HG02759 (cell line): ENCODE results near the gene SNTA1.
A peak's percentile ranks its signal among the peaks of the same experiment; 100 is the strongest.
"Not testable (repeated sequence)": the region's sequence is repeated elsewhere in the genome, so short reads cannot be mapped to it uniquely, and the experiment has no call there.

ENCODE experiments used
- ATAC-seq: cut with Tn5 transposase; IDR thresholded peaks from one replicate; pipeline ENCODE4 v1.9.1; 2021; ENCODE audit warnings: mild to moderate bottlenecking, moderate library complexity; ENCODE audit not compliant: unreplicated experiment

SNTA1 gene

DNA sequence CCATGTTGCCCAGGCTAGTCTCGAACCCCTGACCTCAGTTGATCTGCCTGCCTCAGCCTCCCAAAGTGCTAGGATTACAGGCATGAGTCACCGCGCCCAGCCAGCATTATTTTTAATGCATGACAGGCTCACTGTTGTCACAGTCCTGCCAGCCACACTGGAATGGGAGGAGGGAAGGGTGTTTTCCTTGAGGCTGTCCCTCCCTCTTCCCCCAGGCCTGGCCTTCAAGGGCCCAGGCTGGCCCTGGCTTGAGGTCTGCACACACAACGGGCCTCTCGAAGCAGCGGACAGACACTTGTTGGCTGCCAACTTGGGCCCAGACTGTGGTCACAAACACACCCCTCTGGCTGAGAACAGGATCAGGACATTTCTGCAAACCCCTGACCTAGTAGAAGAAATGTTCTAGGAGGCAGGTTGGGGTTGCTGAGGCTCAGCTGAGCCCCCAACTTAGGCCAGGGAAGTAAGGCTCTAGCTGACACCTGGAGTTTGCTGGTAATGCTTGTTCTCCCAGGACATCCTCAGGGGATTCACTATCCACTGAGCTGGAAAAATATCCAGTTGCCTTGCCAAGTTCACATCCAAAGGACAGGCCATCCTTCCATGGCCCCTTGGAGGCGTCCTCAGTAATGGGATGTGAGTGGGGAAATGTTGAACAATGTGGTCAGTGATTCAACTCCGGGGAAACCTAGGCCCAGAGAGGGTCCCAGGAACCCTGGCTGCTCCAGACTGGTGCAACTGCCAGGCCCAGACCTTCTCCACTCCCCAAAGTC lies 9.9 kb downstream of the SNTA1 start:
- no peak for ATAC-seq

GRCh38 chr20:33431797-33432381 lies 11.7 kb downstream of the SNTA1 start:
- no peak for ATAC-seq

DNA sequence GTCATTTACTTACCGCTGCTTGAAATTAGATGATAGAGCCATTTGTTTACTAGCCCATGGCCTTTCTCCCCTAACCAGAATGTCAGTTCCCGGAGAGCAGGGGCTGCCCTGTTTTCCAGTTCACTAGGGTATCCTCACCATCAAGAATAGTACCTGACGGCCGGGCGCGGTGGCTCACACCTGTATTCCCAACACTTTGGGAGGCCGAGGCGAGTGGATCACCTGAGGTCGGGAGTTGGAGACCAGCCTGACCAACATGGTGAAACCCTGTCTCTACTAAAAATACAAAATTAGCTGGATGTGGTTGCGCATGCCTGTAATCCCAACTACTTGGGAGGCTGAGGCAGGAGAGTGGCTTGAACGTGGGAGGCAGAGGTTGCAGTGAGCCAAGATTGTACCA lies 19.7 kb downstream of the SNTA1 start:
- not testable (repeated sequence) for ATAC-seq

GRCh38 chr20:33423141-33423834 lies 20.3 kb downstream of the SNTA1 start:
- ATAC-seq = no peak

- ATAC-seq = no peak
Measured at GRCh38 chr20:33419140-33419974, 24.2 kb downstream of the SNTA1 start.

DNA sequence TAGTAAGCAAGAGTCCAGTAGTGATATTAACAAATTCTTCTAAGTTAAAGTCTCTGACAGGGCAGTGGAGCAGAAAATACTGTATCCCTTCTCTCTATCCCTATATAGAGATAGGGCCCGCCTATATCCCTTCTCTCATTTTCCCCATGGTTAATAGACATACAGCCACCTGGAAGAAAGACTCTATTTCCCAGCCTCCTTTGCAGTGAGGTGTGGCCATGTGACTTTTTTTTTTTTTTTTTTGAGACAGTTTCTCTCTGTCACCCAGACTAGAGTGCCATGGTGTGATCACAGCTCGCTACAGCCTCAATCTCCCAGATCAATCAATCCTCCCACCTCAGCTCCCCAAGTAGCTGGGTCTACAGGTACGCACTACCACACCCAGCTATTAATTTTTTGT lies 25.5 kb downstream of the SNTA1 start:
- no peak for ATAC-seq

DNA sequence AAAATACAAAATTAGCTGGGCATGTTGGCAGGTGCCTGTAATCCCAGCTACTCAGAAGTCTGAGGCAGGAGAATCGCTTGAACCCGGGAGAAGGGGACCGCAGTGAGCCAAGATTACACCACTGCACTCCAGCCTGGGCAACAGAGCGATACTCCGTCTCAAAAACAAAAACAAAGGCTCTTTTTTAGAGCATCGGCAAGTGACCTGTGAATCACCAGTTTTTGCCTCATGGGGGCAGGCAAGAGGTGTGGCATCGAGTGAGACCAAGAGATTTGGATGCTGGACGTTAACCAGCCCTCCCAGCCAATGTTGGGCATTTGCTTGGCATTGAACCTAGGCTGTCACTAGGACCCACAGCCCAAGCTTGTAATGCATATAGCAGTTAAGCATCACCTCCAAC lies 27.6 kb downstream of the SNTA1 start:
- no peak for ATAC-seq

GRCh38 chr20:33412484-33412838 lies 31.1 kb downstream of the SNTA1 start:
- ATAC-seq = no peak

DNA sequence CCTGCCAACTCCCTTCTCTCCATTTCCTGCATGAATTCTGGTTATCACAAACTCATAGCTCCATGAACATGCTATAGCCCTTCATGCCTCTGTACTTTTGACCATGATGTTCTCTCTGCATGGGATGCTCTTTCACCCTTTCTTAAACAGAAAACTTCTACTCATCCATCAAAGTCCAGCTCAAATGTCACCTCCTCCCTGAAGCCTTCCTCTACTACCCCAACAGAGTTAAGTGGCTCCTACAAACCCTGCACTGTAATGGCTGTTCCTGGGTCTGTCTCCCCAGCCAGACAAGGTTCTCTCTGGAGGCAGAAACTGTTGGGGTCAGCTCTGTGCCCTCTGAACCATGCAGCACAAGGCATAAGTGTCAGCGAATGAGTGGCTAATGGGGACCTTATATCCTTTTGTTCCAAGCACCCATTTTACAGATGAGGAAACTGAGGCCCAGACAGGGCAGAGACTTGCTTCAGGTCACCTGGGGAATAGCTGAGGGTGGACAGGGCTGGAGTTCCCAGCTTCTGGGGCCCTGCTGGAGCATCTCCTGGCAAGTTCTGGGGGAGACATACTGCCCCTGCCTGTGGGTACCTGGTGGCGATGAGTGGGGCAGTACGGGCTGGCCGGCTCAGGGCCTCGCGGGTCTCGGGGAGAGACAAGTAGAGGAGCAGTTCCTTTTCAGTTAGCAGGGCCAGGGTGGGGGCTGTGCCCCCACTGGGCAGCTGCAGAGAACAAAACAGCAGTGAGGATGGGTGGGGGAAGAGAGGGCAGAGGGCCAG lies 31.7 kb downstream of the SNTA1 start:
- ATAC-seq = no peak

DNA sequence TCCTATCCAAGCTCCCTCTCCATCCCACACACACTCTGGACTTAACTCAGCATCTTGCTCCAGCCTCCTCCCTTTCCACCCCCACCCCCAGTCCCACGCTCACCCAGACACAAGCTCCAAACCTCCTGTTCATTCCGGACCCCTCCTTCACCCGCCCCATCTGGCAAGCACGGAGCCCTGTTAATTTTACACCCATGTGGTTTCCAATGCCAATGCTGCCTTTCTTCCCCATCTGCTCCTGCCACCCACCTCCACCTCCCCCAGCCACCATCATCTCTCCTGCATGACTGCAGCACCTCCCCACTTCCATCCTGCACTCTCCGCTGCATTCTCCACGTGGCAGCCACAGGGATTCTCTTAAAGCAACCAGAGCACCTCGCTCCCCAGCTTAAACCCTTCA lies 32.3 kb downstream of the SNTA1 start:
- no peak for ATAC-seq

GRCh38 chr20:33410081-33410742 lies 33.4 kb downstream of the SNTA1 start:
- no peak for ATAC-seq

DNA sequence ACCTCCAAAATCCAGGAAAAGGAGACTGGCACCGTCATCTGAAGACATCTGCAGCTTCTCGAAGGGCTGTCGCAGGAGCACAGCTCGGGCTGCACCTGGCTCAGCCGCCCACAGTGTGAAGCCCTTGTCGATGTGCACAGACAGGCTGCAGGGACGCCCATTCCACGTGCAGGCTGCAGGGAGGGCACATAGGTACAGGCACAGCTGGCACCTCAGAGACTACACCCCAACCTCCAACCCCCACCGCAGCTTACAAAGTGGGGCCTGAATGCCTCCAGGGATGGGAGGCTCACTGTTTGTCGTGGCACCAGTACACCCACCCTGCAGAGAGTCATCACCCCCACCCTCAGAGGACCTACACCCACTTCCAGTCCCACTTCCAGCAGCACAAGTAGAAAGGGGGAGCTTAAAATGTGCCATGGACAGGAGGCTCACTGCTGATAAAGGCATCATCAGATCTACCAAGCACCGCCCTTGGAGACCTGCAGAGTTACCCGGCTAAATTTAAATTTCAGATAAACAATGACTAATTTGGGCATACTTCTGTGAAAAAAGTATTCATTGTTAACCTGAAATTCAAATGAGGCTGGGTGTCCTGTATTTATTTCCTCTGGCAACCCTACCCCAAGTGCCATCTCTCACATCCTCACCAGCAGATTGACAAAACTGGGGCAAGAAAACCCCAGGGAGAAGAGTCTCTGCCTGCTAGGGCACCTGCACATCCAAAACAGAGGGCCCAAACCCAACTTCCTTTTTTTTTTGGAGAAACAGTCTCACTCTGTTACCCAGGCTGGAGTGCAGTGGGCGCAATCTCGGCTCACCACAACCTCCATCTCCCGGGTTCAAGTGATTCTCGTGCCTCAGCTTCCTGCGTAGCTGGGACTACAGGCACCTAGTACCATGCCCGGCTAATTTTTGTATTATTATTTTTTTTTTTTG lies 34.6 kb downstream of the SNTA1 start:
- peak; percentile 54 for ATAC-seq

DNA sequence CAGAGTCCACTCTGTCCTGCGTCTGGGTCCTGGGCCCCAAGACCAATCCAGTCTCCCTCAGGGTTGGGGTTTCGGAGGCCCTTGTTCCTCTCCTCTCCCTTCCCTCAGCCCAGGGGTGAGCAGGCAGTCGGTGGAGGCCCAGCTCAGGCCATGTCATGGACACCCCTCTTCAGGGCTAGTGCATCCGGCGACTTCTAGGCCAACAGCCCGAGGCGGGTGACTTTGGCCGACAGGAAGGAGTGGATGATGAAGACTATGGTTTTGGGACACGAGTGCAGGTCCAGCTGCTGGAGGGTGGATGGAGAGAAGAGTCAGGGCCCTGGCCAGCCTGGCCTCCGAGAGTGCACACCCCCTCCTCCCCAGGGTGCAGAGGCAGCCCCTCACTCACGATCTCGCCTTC lies 35.2 kb downstream of the SNTA1 start:
- ATAC-seq = no peak

DNA sequence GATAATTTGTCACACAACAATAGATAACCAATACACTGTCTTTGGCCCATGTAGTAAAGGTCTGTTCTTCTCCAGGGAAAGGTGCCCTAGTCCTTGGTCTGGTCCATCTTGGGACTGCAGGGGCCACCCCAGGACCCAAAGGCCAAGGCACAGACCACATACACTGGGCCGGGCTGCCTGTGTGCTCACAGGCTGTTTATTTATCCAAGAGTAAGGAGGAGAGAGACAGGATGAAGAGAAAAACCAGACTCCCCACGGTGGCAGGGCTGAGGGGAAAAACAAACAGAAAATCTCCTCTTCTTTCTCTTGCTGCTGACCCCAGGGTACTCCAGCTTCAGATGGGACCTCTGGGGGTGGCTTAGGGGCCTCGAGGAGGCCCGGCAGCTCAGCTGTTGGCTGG lies 35.8 kb downstream of the SNTA1 start:
- ATAC-seq = no peak

DNA sequence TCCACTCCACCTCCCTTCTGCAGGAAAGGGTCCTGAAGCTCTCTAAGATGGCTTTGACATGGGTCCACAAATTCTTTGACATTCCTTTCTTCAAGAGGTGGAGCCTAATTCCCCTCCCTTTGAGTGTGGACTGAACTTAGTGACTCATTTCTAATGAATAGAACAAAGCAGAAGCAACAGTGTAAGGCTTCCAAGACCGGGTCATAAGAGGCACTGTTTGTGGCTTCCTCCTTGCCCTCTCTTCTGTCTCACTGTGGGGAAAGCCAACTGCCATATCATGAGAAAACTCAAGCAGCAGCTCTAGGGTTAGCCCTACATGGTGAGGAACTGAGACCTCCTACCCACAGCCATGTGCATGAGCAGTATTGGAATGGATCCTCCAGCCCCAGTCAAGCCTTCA lies 36.3 kb downstream of the SNTA1 start:
- ATAC-seq = no peak

DNA sequence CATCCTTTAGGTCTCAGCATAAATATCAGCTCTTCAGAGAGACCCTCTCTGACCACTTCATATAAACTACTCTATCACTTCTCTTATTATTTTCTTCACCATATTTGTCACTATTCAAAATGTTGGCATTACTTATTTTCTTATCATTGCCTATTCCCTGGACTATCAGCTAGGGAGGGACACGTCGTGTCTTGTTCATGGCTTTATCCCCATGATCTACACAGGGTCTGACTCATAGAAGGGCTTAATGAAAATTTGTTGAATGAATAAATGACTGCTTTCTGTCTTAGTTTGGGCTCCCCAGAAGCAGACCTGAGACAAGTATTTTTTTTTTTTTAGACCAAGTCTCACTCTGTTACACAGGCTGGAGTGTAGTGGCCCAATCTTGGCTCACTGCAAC lies 39.3 kb downstream of the SNTA1 start:
- no peak for ATAC-seq

DNA sequence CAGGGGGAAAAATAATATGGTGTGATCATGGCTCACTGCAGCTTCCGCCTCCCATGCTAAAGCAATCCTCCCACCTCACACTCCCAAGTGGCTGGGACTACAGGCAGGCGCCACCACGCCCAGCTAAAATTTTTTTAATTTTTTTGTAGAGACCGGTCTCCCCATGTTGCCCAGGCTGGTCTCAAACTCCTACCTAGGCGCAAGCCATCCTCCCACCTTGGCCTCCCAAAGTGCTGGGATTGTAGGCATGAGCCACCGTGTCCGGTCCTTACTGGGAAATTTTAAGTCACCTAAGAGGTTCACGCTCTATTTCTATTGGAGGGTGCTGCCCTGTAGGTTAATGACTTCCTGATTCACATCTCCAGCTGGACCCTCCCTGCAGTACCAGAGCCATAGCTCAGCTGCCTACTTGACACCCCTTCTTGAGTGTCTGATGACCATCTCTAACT lies 41.6 kb downstream of the SNTA1 start:
- ATAC-seq = no peak

DNA sequence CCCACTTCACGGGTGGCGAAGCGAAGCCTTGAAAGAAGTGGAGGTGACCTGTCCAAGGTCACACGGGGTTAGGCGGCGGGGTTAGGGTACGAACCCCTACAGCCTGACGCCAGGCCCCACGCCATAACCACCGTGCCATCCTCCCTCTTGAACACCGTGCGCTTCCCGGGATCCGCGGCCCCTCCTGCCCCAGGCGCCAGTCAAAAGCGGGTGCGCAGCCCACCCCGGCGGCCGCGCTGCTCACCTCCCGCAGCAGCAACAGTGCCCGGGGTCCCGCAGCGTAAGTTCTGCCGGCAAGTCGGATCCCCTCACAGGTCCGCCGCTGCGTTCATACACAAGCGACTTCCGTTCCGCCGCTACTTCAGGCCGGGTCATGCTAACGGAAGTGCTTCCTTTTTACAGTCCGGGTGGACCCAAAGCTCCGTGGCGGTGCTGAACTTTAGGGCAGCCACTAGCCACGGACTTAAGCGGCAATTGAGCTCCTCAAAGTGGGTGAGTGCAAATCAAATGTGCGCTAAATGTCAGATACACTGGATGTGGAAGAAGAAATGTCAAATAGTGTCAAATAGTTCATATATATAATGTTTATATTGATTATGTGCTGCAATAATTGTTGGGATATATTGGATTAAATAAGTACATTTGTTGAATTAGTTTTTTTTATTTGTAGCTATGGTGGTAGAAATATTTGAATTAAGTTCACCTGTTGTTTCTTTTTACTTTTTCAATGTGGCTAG lies 42.2 kb downstream of the SNTA1 start, which contains the start of gene CDK5RAP1:
Gene CDK5RAP1, minus strand, starts transcription at position 336 of the 737 bp plus-strand sequence. CDS start 4,455 bp downstream, outside the sequence.
- peak; percentile 85 for ATAC-seq
